ENCODE measurements around the gene LBX1. TPM values are rescaled to one million over a fixed set of nuclear protein-coding genes. Genes with fewer than 3 reads are reported as not detected.

The LBX1 gene
- total RNA-seq, 1 experiment from 2014 or later = not detected

DNA sequence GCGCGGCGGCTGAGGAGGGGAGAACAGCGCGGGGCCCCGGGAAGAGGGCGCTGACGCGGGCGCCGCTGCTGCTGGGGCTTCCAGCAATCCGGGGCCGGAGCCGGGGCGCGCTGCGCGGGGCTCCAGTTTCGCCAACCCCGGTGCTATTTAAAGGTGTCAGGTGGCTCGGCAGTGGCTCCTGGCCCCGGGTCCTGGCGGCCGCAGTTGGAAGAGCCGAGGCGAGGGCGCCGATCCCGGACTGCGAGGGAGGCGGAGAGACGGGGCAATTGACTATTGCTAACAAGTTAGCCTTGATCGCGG lies 347 bp downstream of the LBX1 start:
- in situ Hi-C loops (cut with HindIII; ENCODE audit: low pct_unique_long_range_greater_than_20kb, low sequenced_read_pairs) = no loop called here
- no peak for DNase-seq (ENCODE audit: low read depth, low spot score)

- in situ Hi-C loops (cut with HindIII; ENCODE audit: low pct_unique_long_range_greater_than_20kb, low sequenced_read_pairs) = no loop called here
- DNase-seq (ENCODE audit: low read depth, low spot score) = no peak
Observed at GRCh38 chr10:101228153-101228965, 904 bp downstream of the LBX1 start.

- no peak for DNase-seq (ENCODE audit: low read depth, low spot score)
- in situ Hi-C loops (cut with HindIII; ENCODE audit: low pct_unique_long_range_greater_than_20kb, low sequenced_read_pairs) = no loop called here
Observed at GRCh38 chr10:101227429-101228152, 1.7 kb downstream of the LBX1 start.

DNA sequence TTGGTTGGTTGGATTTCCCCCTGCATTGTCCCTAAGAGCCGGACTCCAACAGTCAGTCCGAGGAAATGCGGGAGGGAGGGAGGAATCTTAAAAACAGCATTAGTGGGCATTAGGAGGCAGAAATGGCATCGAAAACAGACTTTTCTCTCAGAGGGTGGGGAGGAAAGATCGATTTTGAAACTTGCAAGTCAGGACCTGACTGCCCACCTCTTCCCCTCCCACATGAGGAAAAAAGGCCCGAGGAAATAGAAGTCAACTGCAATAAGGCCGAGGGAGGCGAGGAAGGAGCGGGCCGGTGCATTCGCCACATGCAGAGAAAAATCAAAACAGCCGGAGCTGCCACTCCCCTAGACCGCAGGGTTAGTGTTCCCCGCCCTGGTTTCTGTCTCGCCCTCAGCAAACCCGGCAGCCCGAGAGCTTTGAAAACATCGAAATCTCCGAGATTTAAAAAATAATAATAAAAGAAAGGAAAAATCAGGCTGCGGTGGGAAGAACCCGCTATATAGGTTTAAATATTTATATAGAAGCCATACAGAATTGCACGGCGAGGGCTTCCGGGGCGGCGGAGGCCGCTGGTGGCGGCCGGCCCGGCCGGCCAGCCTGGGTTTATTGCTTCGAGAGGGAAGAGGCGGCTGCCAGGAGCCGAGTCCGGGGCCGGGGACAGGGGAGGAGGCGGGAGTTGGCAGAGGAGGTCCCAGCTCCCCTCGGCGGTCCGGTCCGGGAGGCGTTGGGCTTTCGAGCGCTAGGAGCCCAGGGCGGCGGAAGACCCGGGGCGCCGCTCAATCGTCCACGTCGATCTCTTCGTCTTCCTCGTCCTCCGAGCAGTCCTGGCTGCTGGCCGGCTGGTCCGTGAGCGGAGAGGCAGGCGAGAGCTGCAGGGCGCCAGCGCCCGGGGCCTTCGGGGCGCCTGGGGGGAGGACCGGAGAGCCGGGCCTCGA lies 2.5 kb downstream of the LBX1 start:
- in situ Hi-C loops (cut with HindIII; ENCODE audit: low pct_unique_long_range_greater_than_20kb, low sequenced_read_pairs) = no loop called here
- DNase-seq (ENCODE audit: low read depth, low spot score) = no peak

- DNase-seq (ENCODE audit: low read depth, low spot score) = no peak
- in situ Hi-C loops (cut with HindIII; ENCODE audit: low pct_unique_long_range_greater_than_20kb, low sequenced_read_pairs) = no loop called here
Observed at GRCh38 chr10:101225846-101226421, 3.3 kb downstream of the LBX1 start.

GRCh38 chr10:101224910-101225823 lies 4.1 kb downstream of the LBX1 start:
- in situ Hi-C loops (cut with HindIII; ENCODE audit: low pct_unique_long_range_greater_than_20kb, low sequenced_read_pairs) = no loop called here
- DNase-seq (ENCODE audit: low read depth, low spot score) = no peak

GRCh38 chr10:101224060-101224909 lies 5.0 kb downstream of the LBX1 start:
- no peak for DNase-seq (ENCODE audit: low read depth, low spot score)
- in situ Hi-C loops (cut with HindIII; ENCODE audit: low pct_unique_long_range_greater_than_20kb, low sequenced_read_pairs) = no loop called here

DNA sequence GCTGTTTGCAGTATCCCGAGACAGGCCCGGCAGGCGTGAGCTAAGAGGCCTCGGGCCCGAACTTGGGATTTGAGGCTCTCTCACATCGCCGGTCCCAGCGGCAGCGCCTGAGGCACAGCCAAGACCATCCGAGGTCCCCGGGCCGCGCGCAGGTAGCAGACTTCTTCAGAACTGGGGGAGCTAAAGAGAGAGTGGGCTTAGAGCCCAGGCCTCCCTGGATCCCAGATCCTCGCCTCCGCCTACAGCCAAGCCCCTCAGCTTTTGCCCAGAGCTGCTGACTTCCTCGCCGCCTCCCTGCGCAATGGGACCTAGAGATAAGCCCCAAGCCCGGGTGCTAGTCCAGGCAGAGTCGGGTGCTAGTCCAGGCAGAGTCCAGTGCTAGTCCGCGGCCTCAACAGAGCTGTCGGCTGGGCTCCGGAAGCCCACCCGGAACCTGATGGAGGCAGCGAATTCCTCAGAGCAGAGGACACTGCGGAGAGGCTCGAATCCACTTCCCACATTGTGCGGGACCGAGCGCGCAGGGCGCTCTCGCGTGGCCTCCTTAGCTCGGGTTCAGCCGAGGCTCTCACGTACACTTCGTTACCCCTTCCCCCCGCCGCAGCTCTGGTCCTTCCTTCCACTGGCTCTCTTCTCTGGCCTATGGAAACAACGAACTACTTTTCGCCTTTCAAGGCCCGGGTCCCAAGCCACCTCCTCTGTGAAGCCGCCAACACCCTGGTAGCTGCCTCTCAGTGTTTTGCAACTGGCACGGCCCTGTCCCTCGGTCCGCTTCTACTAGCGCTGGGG lies 5.8 kb downstream of the LBX1 start:
- in situ Hi-C loops (cut with HindIII; ENCODE audit: low pct_unique_long_range_greater_than_20kb, low sequenced_read_pairs) = no loop called here
- DNase-seq (ENCODE audit: low read depth, low spot score) = no peak

GRCh38 chr10:101222683-101223273 lies 6.5 kb downstream of the LBX1 start:
- no peak for DNase-seq (ENCODE audit: low read depth, low spot score)
- in situ Hi-C loops (cut with HindIII; ENCODE audit: low pct_unique_long_range_greater_than_20kb, low sequenced_read_pairs) = no loop called here

GRCh38 chr10:101221963-101222531 lies 7.2 kb downstream of the LBX1 start:
- in situ Hi-C loops (cut with HindIII; ENCODE audit: low pct_unique_long_range_greater_than_20kb, low sequenced_read_pairs) = no loop called here
- DNase-seq (ENCODE audit: low read depth, low spot score) = no peak

GRCh38 chr10:101221549-101221948 lies 7.7 kb downstream of the LBX1 start:
- in situ Hi-C loops (cut with HindIII; ENCODE audit: low pct_unique_long_range_greater_than_20kb, low sequenced_read_pairs) = no loop called here
- DNase-seq (ENCODE audit: low read depth, low spot score) = no peak

DNA sequence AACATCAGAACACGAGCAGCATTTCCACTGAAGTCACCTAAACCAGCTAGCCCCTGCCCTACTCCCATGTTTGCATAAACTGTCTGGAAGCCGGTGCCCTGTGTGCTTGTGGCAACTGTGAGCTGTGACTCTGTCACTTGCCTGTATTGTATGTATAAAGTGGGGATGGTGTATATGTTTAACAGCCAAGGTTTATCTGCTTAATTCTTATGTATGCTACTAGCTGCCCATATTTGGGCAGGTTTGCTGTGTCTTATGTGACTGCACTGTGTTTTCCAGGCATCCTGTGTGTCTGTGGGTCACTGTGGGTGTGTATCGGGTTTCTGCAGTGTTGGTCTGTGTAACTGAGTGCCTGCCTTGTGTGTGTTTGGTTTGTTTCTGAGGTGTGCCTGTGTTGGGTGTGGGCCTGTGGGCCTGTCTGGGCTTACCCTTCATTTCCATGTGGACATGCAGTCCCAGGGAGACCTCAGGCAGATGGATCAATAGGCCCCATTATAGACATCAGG lies 9.3 kb downstream of the LBX1 start:
- in situ Hi-C loops (cut with HindIII; ENCODE audit: low pct_unique_long_range_greater_than_20kb, low sequenced_read_pairs) = no loop called here
- no peak for DNase-seq (ENCODE audit: low read depth, low spot score)

DNA sequence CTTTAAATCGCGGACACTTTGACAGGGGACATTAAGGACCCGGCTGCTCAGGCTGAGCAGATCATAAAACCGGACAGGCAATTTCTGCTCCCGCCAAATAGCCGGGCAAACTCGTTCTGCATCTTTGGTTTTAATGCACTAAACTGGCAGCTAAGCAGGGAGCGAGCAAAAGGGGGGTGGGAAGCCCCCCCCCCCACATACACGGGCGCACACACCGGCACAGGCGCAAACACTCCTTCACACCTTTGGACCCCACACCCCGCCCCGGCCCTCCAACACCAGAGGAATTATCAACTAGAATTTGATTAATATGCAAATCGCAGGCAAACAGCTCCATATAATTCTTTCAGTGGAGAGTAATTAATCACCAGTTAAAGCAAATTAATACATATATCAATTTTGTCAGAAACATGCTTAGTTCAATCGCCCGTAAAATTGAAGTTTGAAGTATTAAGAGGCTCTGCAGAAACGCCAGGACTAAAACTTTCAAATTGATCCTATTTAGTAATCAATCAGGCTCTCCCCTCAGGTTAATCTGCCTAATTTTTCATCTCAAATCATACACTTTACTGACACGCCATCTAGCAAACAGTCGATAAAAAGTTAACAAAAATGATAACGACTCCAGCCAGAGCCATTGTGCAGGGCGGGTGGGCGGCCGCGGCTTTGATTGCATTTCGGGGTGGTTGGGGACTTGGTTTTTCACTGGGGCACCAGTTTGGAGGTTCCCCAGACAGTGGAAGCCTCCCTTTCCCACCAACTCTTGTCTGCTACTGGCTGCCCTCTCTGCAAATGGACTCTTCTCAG lies 9.9 kb downstream of the LBX1 start:
- in situ Hi-C loops (cut with HindIII; ENCODE audit: low pct_unique_long_range_greater_than_20kb, low sequenced_read_pairs) = no loop called here
- no peak for DNase-seq (ENCODE audit: low read depth, low spot score)

Measured in SK-MEL-5 (cell line).